ENCODE results near the gene USP10. TPM values are rescaled to one million over a fixed set of nuclear protein-coding genes. Genes with fewer than 3 reads are reported as not detected.

USP10 gene
- total and polyA plus RNA-seq, 2 donors from 2014 or later = 36.8 to 79.5 TPM

GRCh38 chr16:84819644-84820304, 120.0 kb downstream of the USP10 start, which contains the start of gene CRISPLD2:
TSS of gene CRISPLD2 (plus strand) at chr16:84819985. CDS start at chr16:84838496, 18,511 bp downstream.
- H3K9me3 ChIP-seq (ENCODE audit: control insufficient read depth in 2 of 3, insufficient read depth in 1 of 3, low read length in 3 of 3) = no peaks in the 10 kb centered on the region
- H3K36me3 ChIP-seq (ENCODE audit: control insufficient read depth in 2 of 3, insufficient read depth in 3 of 3, low read length in 3 of 3) = no peaks in the 10 kb centered on the region
- DNase-seq = peak; percentile 95 to 97 (median 96)
- peak within 1 kb of the TSS; percentile 65 to 77 for H3K27ac ChIP-seq (ENCODE audit: low read depth in 2 of 2, low read length in 2 of 2)
- intact Hi-C loops (cut with DNase I) = no loop called here
- H3K27me3 ChIP-seq (ENCODE audit: control insufficient read depth, insufficient read depth, low read length) = no peaks in the 10 kb centered on the region
- H3K4me1 ChIP-seq (ENCODE audit: control insufficient read depth in 2 of 3, insufficient read depth in 2 of 3, low read depth in 1 of 3, low read length in 3 of 3) = peaks cover 0 to 6% (median 5%) of the 10 kb centered on the region in 3 donors
- H3K9ac ChIP-seq (ENCODE audit: low read length in 3 of 3) = peak within 1 kb of the TSS in 1 of 3 donors; percentile 75
- TF ChIP-seq CTCF (IDR thresholded peaks at IDR 0.05; ENCODE audit: borderline replicate concordance, extremely low read depth, insufficient read depth) = no peak
- peak within 1 kb of the TSS; percentile 43 to 78 (median 55) for H3K4me3 ChIP-seq (ENCODE audit: low read length in 3 of 3)
- FAIRE-seq = no peak

GRCh38 chr16:84820305-84820684, 120.5 kb downstream of the USP10 start:
- FAIRE-seq (no peak), DNase-seq (no peak)
- intact Hi-C loops (cut with DNase I) = no loop called here
- peak overlapping the region; percentile 43 to 78 (median 55) for H3K4me3 ChIP-seq (ENCODE audit: low read length in 3 of 3)
- H3K9me3 ChIP-seq (ENCODE audit: control insufficient read depth in 2 of 3, insufficient read depth in 1 of 3, low read length in 3 of 3) = no peaks in the 10 kb centered on the region
- H3K4me1 ChIP-seq (ENCODE audit: control insufficient read depth in 2 of 3, insufficient read depth in 2 of 3, low read depth in 1 of 3, low read length in 3 of 3) = peaks cover 0 to 6% (median 5%) of the 10 kb centered on the region in 3 donors
- H3K36me3 ChIP-seq (ENCODE audit: control insufficient read depth in 2 of 3, insufficient read depth in 3 of 3, low read length in 3 of 3) = no peaks in the 10 kb centered on the region
- H3K27ac ChIP-seq (ENCODE audit: low read depth in 2 of 2, low read length in 2 of 2) = peak overlapping the region; percentile 65 to 77
- H3K27me3 ChIP-seq (ENCODE audit: control insufficient read depth, insufficient read depth, low read length) = no peaks in the 10 kb centered on the region
- no peak for TF ChIP-seq CTCF (IDR thresholded peaks at IDR 0.05; ENCODE audit: borderline replicate concordance, extremely low read depth, insufficient read depth)
- H3K9ac ChIP-seq (ENCODE audit: low read length in 3 of 3) = peak overlapping the region in 1 of 3 donors; percentile 75

- Histone ChIP-seq H3K36me3 (ENCODE audit: control insufficient read depth in 2 of 3, insufficient read depth in 3 of 3, low read length in 3 of 3) (no peaks in the 10 kb centered on the region), H3K4me1 (ENCODE audit: control insufficient read depth in 2 of 3, insufficient read depth in 2 of 3, low read depth in 1 of 3, low read length in 3 of 3) (peaks cover 0 to 6% (median 5%) of the 10 kb centered on the region in 3 donors), H3K27me3 (ENCODE audit: control insufficient read depth, insufficient read depth, low read length) (no peaks in the 10 kb centered on the region), H3K9me3 (ENCODE audit: control insufficient read depth in 2 of 3, insufficient read depth in 1 of 3, low read length in 3 of 3) (no peaks in the 10 kb centered on the region), H3K4me3 (ENCODE audit: low read length in 3 of 3) (peak overlapping the region in 2 of 3 donors; percentile 43 to 78), H3K27ac (ENCODE audit: low read depth in 2 of 2, low read length in 2 of 2) (peak overlapping the region; percentile 65 to 77), H3K9ac (ENCODE audit: low read length in 3 of 3) (peak overlapping the region in 1 of 3 donors; percentile 75)
- DNase-seq (no peak), FAIRE-seq (no peak)
- intact Hi-C loops (cut with DNase I) = no loop called here
- no peak for TF ChIP-seq CTCF (IDR thresholded peaks at IDR 0.05; ENCODE audit: borderline replicate concordance, extremely low read depth, insufficient read depth)
Observed at GRCh38 chr16:84820771-84821170, 121.0 kb downstream of the USP10 start.
